IMR-90 (cell line): ENCODE data around the gene SLC9A5. TPM values are rescaled to one million over a fixed set of nuclear protein-coding genes. Genes with fewer than 3 reads are reported as not detected.

Experiments
- ATAC-seq: fragments of 200-7000 bp; cut with Tn5 transposase; 2 replicates; pipeline ENCODE4 v1.9.1; 2020; ENCODE audit warnings: low read depth, mild to moderate bottlenecking, moderate library complexity
- BruUV-seq: library from RNA; stranded (reverse); fragments of 400-500 nt; replicated peaks from 2 replicates; lab custom pipeline; 2021; lab: Mats Ljungman, UMichigan
- CTCF ChIA-PET: fragments of 300-600 bp; formaldehyde crosslinking; extraction: SDS; loops from one replicate; lab custom pipeline; 2021; ENCODE audit warnings: antibody characterized with exemption; lab: Yijun Ruan, JAX
- POLR2A ChIA-PET: fragments of 300-600 bp; sonication (Branson Sonifier 250); formaldehyde crosslinking; loops from one replicate; lab custom pipeline; 2022; ENCODE audit warnings: antibody characterized with exemption; ENCODE audit not compliant: unreplicated experiment; lab: Charles Lee
- DNase-seq: peaks from one replicate; pipeline ENCODE4 v3.0.0; 2013
- H2AFZ ChIP-seq: replicated peaks from 2 replicates; pipeline ENCODE3; 2013; ENCODE audit warnings: low read length, mild to moderate bottlenecking; ENCODE audit not compliant: poor library complexity
- H2AK5ac ChIP-seq: 2 replicates; pipeline ENCODE4 v1.6.1; 2013; ENCODE audit warnings: low read depth, low read length, inconsistent platforms
- H2AK9ac ChIP-seq: replicated peaks from 2 replicates; pipeline ENCODE3; 2013; ENCODE audit warnings: mild to moderate bottlenecking, low read depth, low read length, moderate library complexity; ENCODE audit not compliant: poor library complexity
- H2BK120ac ChIP-seq: 2 replicates; pipeline ENCODE4 v1.6.1; 2013; ENCODE audit warnings: low read depth, low read length, inconsistent platforms
- H2BK15ac ChIP-seq: 3 replicates; pipeline ENCODE4 v1.6.1; 2013; ENCODE audit warnings: low read depth, low read length, inconsistent platforms
- H2BK20ac ChIP-seq: 2 replicates; pipeline ENCODE4 v1.6.1; 2013; ENCODE audit warnings: low read depth, mild to moderate bottlenecking, inconsistent platforms, low read length, moderate library complexity
- H2BK5ac ChIP-seq: 2 replicates; pipeline ENCODE4 v1.6.1; 2013; ENCODE audit warnings: mild to moderate bottlenecking, low read depth, low read length, inconsistent platforms; ENCODE audit not compliant: poor library complexity, severe bottlenecking
- H3K14ac ChIP-seq: replicated peaks from 2 replicates; pipeline ENCODE4 v1.6.1; 2013; ENCODE audit warnings: low read depth, low read length, inconsistent platforms
- H3K18ac ChIP-seq: 2 replicates; pipeline ENCODE4 v1.6.1; 2013; ENCODE audit warnings: low read depth, low read length, control low read depth
- H3K23ac ChIP-seq: 2 replicates; pipeline ENCODE4 v1.6.1; 2013; ENCODE audit warnings: low read depth, low read length, inconsistent platforms
- H3K27ac ChIP-seq: 2 replicates; pipeline ENCODE4 v1.5.1; 2013; ENCODE audit warnings: mild to moderate bottlenecking, control low read depth, low read length; ENCODE audit not compliant: insufficient read depth
- H3K27me3 ChIP-seq: 2 replicates; pipeline ENCODE4 v1.6.1; 2013; ENCODE audit warnings: low read length; ENCODE audit not compliant: control insufficient read depth, insufficient read depth
- H3K36me3 ChIP-seq: 2 replicates; pipeline ENCODE4 v1.6.1; 2013; ENCODE audit warnings: low read length, mixed read lengths; ENCODE audit not compliant: control insufficient read depth, insufficient read depth
- H3K4ac ChIP-seq: 2 replicates; pipeline ENCODE4 v1.6.1; 2013; ENCODE audit warnings: low read depth, low read length, inconsistent platforms
- H3K4me1 ChIP-seq: 2 replicates; pipeline ENCODE4 v1.6.1; 2013; ENCODE audit warnings: low read length, mixed read lengths; ENCODE audit not compliant: control insufficient read depth, insufficient read depth
- H3K4me2 ChIP-seq: 2 replicates; pipeline ENCODE4 v1.6.1; 2013; ENCODE audit warnings: low read depth, mild to moderate bottlenecking, control low read depth, low read length, moderate library complexity
- H3K4me3 ChIP-seq: 2 replicates; pipeline ENCODE4 v1.5.1; 2013; ENCODE audit warnings: low read depth, mild to moderate bottlenecking, control low read depth, low read length, moderate library complexity; ENCODE audit not compliant: insufficient read depth
- H3K56ac ChIP-seq: 2 replicates; pipeline ENCODE4 v1.6.1; 2013; ENCODE audit warnings: low read length, inconsistent platforms; ENCODE audit not compliant: insufficient read depth; ENCODE audit errors: extremely low read depth
- H3K79me1 ChIP-seq, 2 experiments: 2 replicates each; pipeline ENCODE4 v1.6.1; 2013; ENCODE audit warnings: low read length in 2 of 2, inconsistent platforms in 1 of 2, low read depth in 1 of 2
- H3K9ac ChIP-seq: 2 replicates; pipeline ENCODE4 v1.6.1; 2013; ENCODE audit warnings: low read depth, low read length, control low read depth
- H3K9me1 ChIP-seq: 2 replicates; pipeline ENCODE4 v1.6.1; 2013; ENCODE audit warnings: low read length, inconsistent platforms; ENCODE audit not compliant: insufficient read depth
- H3K9me3 ChIP-seq: 2 replicates; pipeline ENCODE4 v1.6.1; 2013; ENCODE audit warnings: low read length; ENCODE audit not compliant: control insufficient read depth, insufficient read depth
- H4K20me1 ChIP-seq: 2 replicates; pipeline ENCODE4 v1.6.1; 2013; ENCODE audit warnings: low read length, inconsistent platforms; ENCODE audit not compliant: insufficient read depth
- H4K5ac ChIP-seq: 2 replicates; pipeline ENCODE4 v1.6.1; 2013; ENCODE audit warnings: mild to moderate bottlenecking, low read depth, low read length, control low read depth
- H4K8ac ChIP-seq, 2 experiments: 2 replicates each; pipeline ENCODE4 v1.6.1; 2013; ENCODE audit warnings: low read depth in 2 of 2, low read length in 2 of 2, control low read depth in 1 of 2, inconsistent platforms in 1 of 2
- H4K91ac ChIP-seq: 2 replicates; pipeline ENCODE4 v1.6.1; 2013; ENCODE audit warnings: low read depth, low read length, inconsistent platforms; ENCODE audit not compliant: insufficient read depth
- BHLHE40 ChIP-seq: fragments of 150-350 bp; IDR thresholded peaks from 2 replicates; pipeline ENCODE4 v1.6.1; 2016; ENCODE audit warnings: mild to moderate bottlenecking, low read depth, low read length
- CEBPB ChIP-seq: IDR thresholded peaks from 2 replicates; pipeline ENCODE4 v1.6.1; 2012; ENCODE audit warnings: low read depth, low read length, improper control_type of control experiment
- CHD1 ChIP-seq: IDR thresholded peaks from 2 replicates; pipeline ENCODE4 v1.6.1; 2012; ENCODE audit warnings: low read depth, low read length, improper control_type of control experiment
- FOS ChIP-seq: fragments of 150-350 bp; IDR thresholded peaks from 2 replicates; pipeline ENCODE4 v1.6.1; 2016; ENCODE audit warnings: low read depth, low read length
- MAFK ChIP-seq: IDR thresholded peaks from 2 replicates; pipeline ENCODE4 v1.6.1; 2012; ENCODE audit warnings: low read depth, low read length, improper control_type of control experiment
- MAZ ChIP-seq: IDR thresholded peaks from 2 replicates; pipeline ENCODE4 v1.6.1; 2012; ENCODE audit warnings: low read depth, mild to moderate bottlenecking, low read length, improper control_type of control experiment, moderate library complexity, borderline replicate concordance
- MXI1 ChIP-seq: IDR thresholded peaks from 2 replicates; pipeline ENCODE4 v1.6.1; 2012; ENCODE audit warnings: low read depth, mild to moderate bottlenecking, low read length, moderate library complexity, borderline replicate concordance
- NFE2L2 ChIP-seq: fragments of 150-350 bp; IDR thresholded peaks from 2 replicates; pipeline ENCODE4 v1.6.1; 2016; ENCODE audit warnings: low read depth, mild to moderate bottlenecking, low read length
- POLR2A ChIP-seq: IDR thresholded peaks from 2 replicates; pipeline ENCODE4 v1.6.1; 2012; ENCODE audit warnings: mild to moderate bottlenecking, low read depth, low read length
- RAD21 ChIP-seq: IDR thresholded peaks from 2 replicates; pipeline ENCODE4 v1.6.1; 2012; ENCODE audit warnings: low read length, improper control_type of control experiment
- RCOR1 ChIP-seq: IDR thresholded peaks from 2 replicates; pipeline ENCODE4 v1.6.1; 2012; ENCODE audit warnings: mild to moderate bottlenecking, low read length, improper control_type of control experiment; ENCODE audit not compliant: insufficient replicate concordance
- RFX5 ChIP-seq: IDR thresholded peaks from 2 replicates; pipeline ENCODE4 v1.8.0; 2012; ENCODE audit warnings: low read depth, mild to moderate bottlenecking, low read length, moderate library complexity
- SMC3 ChIP-seq: fragments of 150-350 bp; IDR thresholded peaks from 2 replicates; pipeline ENCODE4 v1.6.1; 2016; ENCODE audit warnings: low read depth, mild to moderate bottlenecking, antibody characterized with exemption, low read length, moderate library complexity
- WGBS, 2 experiments: methylation state at CpG; one replicate each; pipeline versions ENCODE4 v1.1.5 to v1.1.7; 2013; ENCODE audit warnings: missing lambda C conversion rate in 2 of 2; ENCODE audit not compliant: insufficient read length in 1 of 2; ENCODE audit errors: extremely low coverage in 2 of 2; 5-methylcytosine and 5-hydroxymethylcytosine counted together
- dilution Hi-C: fragments of 300-500 bp; cut with HindIII; formaldehyde crosslinking; loops from one replicate; pipeline ENCODE4 v1.14.3; 2018; ENCODE audit warnings: low sequenced_read_pairs; ENCODE audit not compliant: unreplicated experiment
- in situ Hi-C: fragments of 300-500 bp; cut with MboI; formaldehyde crosslinking; loops from 3 replicates; pipeline ENCODE4 v1.14.3; 2019; ENCODE audit warnings: low sequenced_read_pairs, inconsistent platforms, mixed read lengths
- intact Hi-C: fragments of 100-400 bp; cut with micrococcal nuclease; formaldehyde crosslinking; loops from 2 replicates; pipeline ENCODE4 v1.10.0; 2022
- polyA plus RNA-seq, 3 experiments: library from polyadenylated mRNA; depleted of rRNA; stranded (reverse); fragments of >200 nt; gene quantifications; 2 replicates each; pipeline ENCODE4 v1.2.3, GENCODE V29; 2012; ENCODE audit warnings: low replicate concordance in 1 of 3
- total RNA-seq: library from RNA; depleted of rRNA; stranded (reverse); fragments of >200 nt; gene quantifications from 2 replicates; pipeline ENCODE4 v1.2.3, GENCODE V29; 2012
- TF ChIP-seq, protein P1 (sequence below): fragments of 150-350 bp; IDR thresholded peaks from 2 replicates; pipeline ENCODE4 v1.6.1; 2016; ENCODE audit warnings: low read depth, mild to moderate bottlenecking, low read length, moderate library complexity, borderline replicate concordance
- TF ChIP-seq, protein P2 (sequence below): fragments of 150-350 bp; IDR thresholded peaks from 2 replicates; pipeline ENCODE4 v1.6.1; 2017; ENCODE audit warnings: mild to moderate bottlenecking, antibody characterized with exemption, low read length, low read depth
- TF ChIP-seq, protein P3 (sequence below): conservative IDR thresholded peaks from 2 replicates; pipeline ENCODE4 v1.5.1; 2012; ENCODE audit warnings: mild to moderate bottlenecking, low read depth, low read length, improper control_type of control experiment

SLC9A5 gene
- total and polyA plus RNA-seq, 2 of the 4 experiments (the other 2 are of a cell fraction): 1.8 to 5.7 TPM

- ATAC-seq (no peak), DNase-seq (no peak)
- BruUV-seq: no TSS peak
- peak overlapping the region; percentile 85 for H2AK9ac ChIP-seq
- H3K9me3 ChIP-seq: no peaks in the 10 kb centered on the region
- no peak overlapping the region for H4K5ac ChIP-seq
- ChIA-PET CTCF (no interaction called here), POLR2A (no interaction called here)
- H2BK5ac ChIP-seq: no peak overlapping the region
- peaks cover 18% of the 10 kb centered on the region for H3K36me3 ChIP-seq
- H3K14ac ChIP-seq: no peak overlapping the region
- no peak overlapping the region for H3K23ac ChIP-seq
- 0 out of 2 replicates have a peak, but pooled peaks cover 6% of the 10 kb centered on the region for H4K20me1 ChIP-seq
- H3K56ac ChIP-seq: no peak overlapping the region
- intact Hi-C loops: no loop called here
- in situ Hi-C loops: no loop called here
- H3K27ac ChIP-seq: no peak overlapping the region
- H3K27me3 ChIP-seq: no peaks in the 10 kb centered on the region
- dilution Hi-C loops: no loop called here
- H3K79me1 ChIP-seq: peaks cover 0 to 9% of the 10 kb centered on the region in 2 experiments; a peak in 1 of 4 replicates
- no peak overlapping the region for H2BK20ac ChIP-seq
- 100% methylated on average over 1 of the region's 3 CpGs; no CpG with 5 or more reads in 1 of the 2 experiments for WGBS, 2 experiments
- no peak overlapping the region; the same call in 1 of the 2 replicates for H3K4ac ChIP-seq
- no peak overlapping the region for H2BK120ac ChIP-seq
- no peak overlapping the region for H4K91ac ChIP-seq
- H2AK5ac ChIP-seq: peak overlapping the region; percentile 35; the same call in 1 of the 2 replicates
- no peak overlapping the region for H3K9ac ChIP-seq
- H4K8ac ChIP-seq: no peak overlapping the region
- H2AFZ ChIP-seq: peak overlapping the region; percentile 51
- no peak overlapping the region for H3K18ac ChIP-seq
- H2BK15ac ChIP-seq: no peak overlapping the region
- H3K4me2 ChIP-seq: no peak overlapping the region
- peaks cover 8% of the 10 kb centered on the region for H3K4me1 ChIP-seq
- H3K4me3 ChIP-seq: no peak overlapping the region
- peaks cover 20% of the 10 kb centered on the region for H3K9me1 ChIP-seq
- TF ChIP-seq, protein P1, sequence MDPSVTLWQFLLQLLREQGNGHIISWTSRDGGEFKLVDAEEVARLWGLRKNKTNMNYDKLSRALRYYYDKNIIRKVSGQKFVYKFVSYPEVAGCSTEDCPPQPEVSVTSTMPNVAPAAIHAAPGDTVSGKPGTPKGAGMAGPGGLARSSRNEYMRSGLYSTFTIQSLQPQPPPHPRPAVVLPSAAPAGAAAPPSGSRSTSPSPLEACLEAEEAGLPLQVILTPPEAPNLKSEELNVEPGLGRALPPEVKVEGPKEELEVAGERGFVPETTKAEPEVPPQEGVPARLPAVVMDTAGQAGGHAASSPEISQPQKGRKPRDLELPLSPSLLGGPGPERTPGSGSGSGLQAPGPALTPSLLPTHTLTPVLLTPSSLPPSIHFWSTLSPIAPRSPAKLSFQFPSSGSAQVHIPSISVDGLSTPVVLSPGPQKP: no peak
- TF ChIP-seq FOS (no peak), SMC3 (no peak), RAD21 (no peak), NFE2L2 (no peak), RCOR1 (no peak), CHD1 (no peak), MAFK (no peak), BHLHE40 (no peak), MXI1 (no peak), CEBPB (no peak), RFX5 (no peak), MAZ (no peak), POLR2A (no peak)
- TF ChIP-seq, protein P2, sequence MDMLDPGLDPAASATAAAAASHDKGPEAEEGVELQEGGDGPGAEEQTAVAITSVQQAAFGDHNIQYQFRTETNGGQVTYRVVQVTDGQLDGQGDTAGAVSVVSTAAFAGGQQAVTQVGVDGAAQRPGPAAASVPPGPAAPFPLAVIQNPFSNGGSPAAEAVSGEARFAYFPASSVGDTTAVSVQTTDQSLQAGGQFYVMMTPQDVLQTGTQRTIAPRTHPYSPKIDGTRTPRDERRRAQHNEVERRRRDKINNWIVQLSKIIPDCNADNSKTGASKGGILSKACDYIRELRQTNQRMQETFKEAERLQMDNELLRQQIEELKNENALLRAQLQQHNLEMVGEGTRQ: no peak
- TF ChIP-seq, protein P3, sequence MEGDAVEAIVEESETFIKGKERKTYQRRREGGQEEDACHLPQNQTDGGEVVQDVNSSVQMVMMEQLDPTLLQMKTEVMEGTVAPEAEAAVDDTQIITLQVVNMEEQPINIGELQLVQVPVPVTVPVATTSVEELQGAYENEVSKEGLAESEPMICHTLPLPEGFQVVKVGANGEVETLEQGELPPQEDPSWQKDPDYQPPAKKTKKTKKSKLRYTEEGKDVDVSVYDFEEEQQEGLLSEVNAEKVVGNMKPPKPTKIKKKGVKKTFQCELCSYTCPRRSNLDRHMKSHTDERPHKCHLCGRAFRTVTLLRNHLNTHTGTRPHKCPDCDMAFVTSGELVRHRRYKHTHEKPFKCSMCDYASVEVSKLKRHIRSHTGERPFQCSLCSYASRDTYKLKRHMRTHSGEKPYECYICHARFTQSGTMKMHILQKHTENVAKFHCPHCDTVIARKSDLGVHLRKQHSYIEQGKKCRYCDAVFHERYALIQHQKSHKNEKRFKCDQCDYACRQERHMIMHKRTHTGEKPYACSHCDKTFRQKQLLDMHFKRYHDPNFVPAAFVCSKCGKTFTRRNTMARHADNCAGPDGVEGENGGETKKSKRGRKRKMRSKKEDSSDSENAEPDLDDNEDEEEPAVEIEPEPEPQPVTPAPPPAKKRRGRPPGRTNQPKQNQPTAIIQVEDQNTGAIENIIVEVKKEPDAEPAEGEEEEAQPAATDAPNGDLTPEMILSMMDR: no peak
These were observed 41.9 kb upstream of the SLC9A5 start for GRCh38 chr16:67206838-67207248.
